Kasumi-1 (cell line): ENCODE data around the gene TAF3.

Experiments
- DNase-seq, 2 experiments: peaks; one replicate each; lab custom pipeline; 2025; lab: John Stamatoyannopoulos, UW

Gene TAF3

GRCh38 chr10:8057636-8058273, 239.4 kb downstream of the TAF3 start:
- no peak for DNase-seq

GRCh38 chr10:8058274-8059111, 240.2 kb downstream of the TAF3 start:
- DNase-seq, result no peak

- DNase-seq, result no peak
Observed at GRCh38 chr10:8059191-8059936, 241.1 kb downstream of the TAF3 start.

- DNase-seq, result peak; percentile 30 to 38
Observed at GRCh38 chr10:8060010-8060703, 241.9 kb downstream of the TAF3 start.

GRCh38 chr10:8060704-8061121, 242.4 kb downstream of the TAF3 start:
- no peak for DNase-seq

GRCh38 chr10:8061274-8062211, 243.2 kb downstream of the TAF3 start:
- DNase-seq, result no peak

- no peak for DNase-seq
Observed at GRCh38 chr10:8063128-8063908, 245.0 kb downstream of the TAF3 start.

- no peak for DNase-seq
Observed at GRCh38 chr10:8063935-8064334, 245.6 kb downstream of the TAF3 start.

GRCh38 chr10:8064436-8064835, 246.1 kb downstream of the TAF3 start:
- DNase-seq, result no peak

- no peak for DNase-seq
Observed at GRCh38 chr10:8065651-8066050, 247.3 kb downstream of the TAF3 start.

GRCh38 chr10:8066124-8066523, 247.8 kb downstream of the TAF3 start:
- DNase-seq, result no peak
